Naive thymus-derived CD4-positive, alpha-beta T cell (primary cell): Measurements from ENCODE around the gene KIF12. TPM values are rescaled to one million over a fixed set of nuclear protein-coding genes. Genes with fewer than 3 reads are reported as not detected.
A peak's percentile ranks its signal among the peaks of the same experiment; 100 is the strongest.

Source experiments
- ATAC-seq: fragments of 150-1000 bp; cut with Tn5 transposase; 2 replicates; pipeline ENCODE4 v1.10.0; 2021; ENCODE audit warnings: mild to moderate bottlenecking, moderate library complexity
- CTCF ChIA-PET: fragments of 350-600 bp; sonication (Branson Sonifier 250); formaldehyde crosslinking; loops from one replicate; lab custom pipeline; 2021; ENCODE audit warnings: antibody characterized with exemption; lab: Charles Lee
- POLR2A ChIA-PET: fragments of 350-600 bp; sonication (Branson Sonifier 250); formaldehyde crosslinking; loops from one replicate; lab custom pipeline; 2021; ENCODE audit warnings: antibody characterized with exemption, inconsistent platforms; lab: Charles Lee
- DNase-seq, 9 donors: peaks; one replicate each; pipeline versions ENCODE4 v3.0.0 to v3.0.0-alpha.2; 2020 to 2022; ENCODE audit warnings: mixed read lengths in 1 of 9
- H3K27ac ChIP-seq: one replicate; pipeline ENCODE4 v1.7.0; 2013; ENCODE audit warnings: mild to moderate bottlenecking, low read depth, low read length, moderate library complexity
- H3K27me3 ChIP-seq, 2 donors: one replicate each; pipeline ENCODE4 v1.7.0; 2013; ENCODE audit warnings: low read length in 2 of 2, mild to moderate bottlenecking in 2 of 2, moderate library complexity in 2 of 2; ENCODE audit not compliant: control insufficient read depth in 2 of 2, insufficient read depth in 2 of 2
- H3K36me3 ChIP-seq, 3 experiments: 1 replicate in 2 of 3; 2 replicates in 1 of 3; pipeline ENCODE4 v1.7.0; 2013; ENCODE audit warnings: low read length in 3 of 3, mild to moderate bottlenecking in 3 of 3, moderate library complexity in 1 of 3; ENCODE audit not compliant: insufficient read depth in 3 of 3, control insufficient read depth in 2 of 3
- H3K4me1 ChIP-seq, 2 donors: one replicate each; pipeline ENCODE4 v1.7.0; 2013; ENCODE audit warnings: low read length in 2 of 2, mild to moderate bottlenecking in 2 of 2, moderate library complexity in 1 of 2; ENCODE audit not compliant: control insufficient read depth in 2 of 2, insufficient read depth in 2 of 2
- H3K4me3 ChIP-seq: 2 replicates; pipeline ENCODE4 v1.7.0; 2013; ENCODE audit warnings: mild to moderate bottlenecking, low read length
- H3K9me3 ChIP-seq, 3 experiments: 1 replicate in 2 of 3; 2 replicates in 1 of 3; pipeline ENCODE4 v1.7.0; 2013; ENCODE audit warnings: low read length in 3 of 3; ENCODE audit not compliant: control insufficient read depth in 2 of 3
- H3K27ac Mint-ChIP-seq, 9 donors: one replicate each; pipeline ENCODE4 v1.8.0; 2020 to 2022; ENCODE audit warnings: mixed read lengths in 9 of 9, mild to moderate bottlenecking in 8 of 9, moderate library complexity in 5 of 9, inconsistent platforms in 2 of 9
- H3K27me3 Mint-ChIP-seq, 5 donors: one replicate each; pipeline ENCODE4 v1.8.0; 2021 to 2022; ENCODE audit warnings: mixed read lengths in 5 of 5, mild to moderate bottlenecking in 1 of 5
- H3K36me3 Mint-ChIP-seq, 5 donors: one replicate each; pipeline ENCODE4 v1.8.0; 2020 to 2022; ENCODE audit warnings: mixed read lengths in 5 of 5, mild to moderate bottlenecking in 3 of 5, inconsistent platforms in 1 of 5
- H3K4me1 Mint-ChIP-seq, 7 donors: one replicate each; pipeline ENCODE4 v1.8.0; 2020 to 2022; ENCODE audit warnings: mixed read lengths in 7 of 7, mild to moderate bottlenecking in 3 of 7, inconsistent platforms in 1 of 7
- H3K4me3 Mint-ChIP-seq, 10 donors: one replicate each; pipeline ENCODE4 v1.8.0; 2020 to 2022; ENCODE audit warnings: mild to moderate bottlenecking in 10 of 10, mixed read lengths in 10 of 10, moderate library complexity in 6 of 10, inconsistent platforms in 2 of 10
- H3K9me3 Mint-ChIP-seq, 11 donors: one replicate each; pipeline ENCODE4 v1.8.0; 2020 to 2022; ENCODE audit warnings: mixed read lengths in 11 of 11, mild to moderate bottlenecking in 4 of 11, inconsistent platforms in 1 of 11, moderate library complexity in 1 of 11
- intact Hi-C, 2 donors: fragments of 100-400 bp; cut with micrococcal nuclease; formaldehyde crosslinking; loops; one replicate each; pipeline ENCODE4 v1.15.1; 2023
- polyA plus RNA-seq, 2 donors: library from polyadenylated mRNA; unstranded; fragments of 300-500 nt; fragmentation: Illumina TruSeq; gene quantifications; one replicate each; pipeline ENCODE4 v1.2.3, GENCODE V29; 2021
- total RNA-seq, 6 experiments: library from RNA in 5 of 6; stranded (reverse) in 5 of 6; gene quantifications; 1 replicate in 5 of 6; 2 replicates in 1 of 6; pipeline ENCODE4 v1.2.3 and lab custom pipeline; 2021 to 2026

KIF12 gene
- total and polyA plus RNA-seq, 7 experiments from 2014 or later, result not detected

GRCh38 chr9:114139071-114139470 lies 40.0 kb upstream of the KIF12 start:
- intact Hi-C loops, result no loop called here
- Mint-ChIP-seq H3K4me3 (no peak overlapping the region), H3K27me3 (peaks cover 0 to 19% (median 9%) of the 10 kb centered on the region in 5 donors), H3K27ac (no peak overlapping the region), H3K9me3 (no peaks in the 10 kb centered on the region), H3K36me3 (no peaks in the 10 kb centered on the region), H3K4me1 (no peaks in the 10 kb centered on the region)
- H3K4me1 ChIP-seq, result no peaks in the 10 kb centered on the region
- H3K9me3 ChIP-seq, result no peaks in the 10 kb centered on the region
- no peak overlapping the region for H3K4me3 ChIP-seq
- H3K36me3 ChIP-seq, result no peaks in the 10 kb centered on the region
- DNase-seq, result no peak
- CTCF ChIA-PET, result interaction anchor here (0.6 kb wide), 1 partner anchor 830 kb away, joined by 3 read pairs; no protein-coding TSS in a partner anchor
- no peak overlapping the region for H3K27ac ChIP-seq
- no peak for ATAC-seq
- POLR2A ChIA-PET, result no interaction called here
- no peaks in the 10 kb centered on the region for H3K27me3 ChIP-seq

GRCh38 chr9:114138552-114138971 lies 39.5 kb upstream of the KIF12 start:
- intact Hi-C loops, result no loop called here
- Mint-ChIP-seq H3K27me3 (peaks cover 0 to 16% (median 11%) of the 10 kb centered on the region in 5 donors), H3K27ac (no peak overlapping the region), H3K9me3 (peaks cover 0 to under 1% (median 0%) of the 10 kb centered on the region in 11 donors), H3K36me3 (no peaks in the 10 kb centered on the region), H3K4me1 (no peaks in the 10 kb centered on the region), H3K4me3 (no peak overlapping the region)
- no peak overlapping the region for H3K27ac ChIP-seq
- ChIA-PET CTCF (interaction anchor here (0.6 kb wide), 1 partner anchor 830 kb away, joined by 3 read pairs; no protein-coding TSS in a partner anchor), POLR2A (no interaction called here)
- no peak for DNase-seq
- no peaks in the 10 kb centered on the region for H3K4me1 ChIP-seq
- no peaks in the 10 kb centered on the region for H3K27me3 ChIP-seq
- H3K36me3 ChIP-seq, result no peaks in the 10 kb centered on the region
- ATAC-seq, result no peak
- H3K4me3 ChIP-seq, result no peak overlapping the region
- no peaks in the 10 kb centered on the region for H3K9me3 ChIP-seq

- Mint-ChIP-seq H3K4me3 (no peak overlapping the region), H3K9me3 (peaks cover 0 to 2% (median 0%) of the 10 kb centered on the region in 11 donors), H3K27me3 (peaks cover 0 to 13% (median 13%) of the 10 kb centered on the region in 5 donors), H3K27ac (peak overlapping the region in 1 of 9 donors; percentile 17), H3K4me1 (no peaks in the 10 kb centered on the region), H3K36me3 (no peaks in the 10 kb centered on the region)
- ChIA-PET POLR2A (no interaction called here), CTCF (no interaction called here)
- no peak overlapping the region for H3K27ac ChIP-seq
- ATAC-seq (no peak), DNase-seq (no peak)
- H3K27me3 ChIP-seq, result no peaks in the 10 kb centered on the region
- H3K4me3 ChIP-seq, result no peak overlapping the region
- H3K4me1 ChIP-seq, result no peaks in the 10 kb centered on the region
- intact Hi-C loops, result no loop called here
- H3K9me3 ChIP-seq, result no peaks in the 10 kb centered on the region
- no peaks in the 10 kb centered on the region for H3K36me3 ChIP-seq
Observed at GRCh38 chr9:114137831-114138230, 38.7 kb upstream of the KIF12 start.

DNA sequence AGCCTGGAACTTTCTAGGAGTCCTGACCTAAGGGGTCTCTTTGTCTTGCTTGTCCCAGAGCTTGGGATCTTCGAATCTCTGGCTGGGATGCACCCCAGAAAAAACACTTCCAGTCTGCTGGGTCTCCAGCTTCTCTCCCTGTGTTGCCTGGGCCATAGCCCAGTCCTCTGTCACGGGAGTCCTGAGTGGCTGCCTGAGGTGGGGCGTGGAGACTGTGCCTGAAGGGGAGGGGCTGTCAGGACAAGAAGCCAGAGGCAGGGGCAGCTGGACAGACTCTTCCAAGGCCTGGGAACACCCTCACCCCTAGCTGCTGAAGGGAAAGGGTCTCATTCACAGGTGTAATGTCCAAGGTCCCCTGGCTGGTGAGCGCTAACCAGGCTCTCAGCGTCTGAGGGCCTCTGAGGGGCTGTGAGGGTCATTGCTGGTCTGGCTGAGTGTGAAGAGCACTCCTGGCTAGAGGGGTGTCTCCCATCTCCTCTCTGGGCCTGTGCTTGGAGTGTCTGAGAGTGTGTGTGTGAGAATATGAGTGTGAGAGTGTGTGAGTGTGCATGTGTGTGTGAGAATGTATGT lies 35.8 kb upstream of the KIF12 start:
- Histone ChIP-seq H3K27me3 (no peaks in the 10 kb centered on the region), H3K27ac (no peak overlapping the region), H3K9me3 (no peaks in the 10 kb centered on the region), H3K4me3 (no peak overlapping the region), H3K36me3 (no peaks in the 10 kb centered on the region), H3K4me1 (no peaks in the 10 kb centered on the region)
- peaks cover 0 to 2% (median 0%) of the 10 kb centered on the region in 11 donors for H3K9me3 Mint-ChIP-seq
- intact Hi-C loops, result no loop called here
- no peak for DNase-seq
- no peak for ATAC-seq
- H3K27ac Mint-ChIP-seq, result no peak overlapping the region
- no peaks in the 10 kb centered on the region for H3K4me1 Mint-ChIP-seq
- no peak overlapping the region for H3K4me3 Mint-ChIP-seq
- H3K36me3 Mint-ChIP-seq, result no peaks in the 10 kb centered on the region
- CTCF ChIA-PET, result no interaction called here
- POLR2A ChIA-PET, result no interaction called here
- peaks cover 0 to 19% (median 12%) of the 10 kb centered on the region in 5 donors for H3K27me3 Mint-ChIP-seq

- Mint-ChIP-seq H3K36me3 (peaks cover 0 to 7% (median 0%) of the 10 kb centered on the region in 5 donors), H3K4me3 (no peak overlapping the region), H3K4me1 (no peaks in the 10 kb centered on the region), H3K27ac (no peak overlapping the region), H3K27me3 (peaks cover 8 to 29% (median 13%) of the 10 kb centered on the region in 5 donors), H3K9me3 (peaks cover 0 to 12% (median 7%) of the 10 kb centered on the region in 11 donors)
- ATAC-seq (no peak), DNase-seq (no peak)
- H3K4me3 ChIP-seq, result no peak overlapping the region
- H3K4me1 ChIP-seq, result no peaks in the 10 kb centered on the region
- no peak overlapping the region for H3K27ac ChIP-seq
- ChIA-PET CTCF (no interaction called here), POLR2A (no interaction called here)
- no peaks in the 10 kb centered on the region for H3K36me3 ChIP-seq
- no peaks in the 10 kb centered on the region for H3K27me3 ChIP-seq
- intact Hi-C loops, result no loop called here
- peaks cover 0 to 6% (median 0%) of the 10 kb centered on the region in 3 experiments for H3K9me3 ChIP-seq
Observed at GRCh38 chr9:114132550-114132918, 33.4 kb upstream of the KIF12 start.

DNA sequence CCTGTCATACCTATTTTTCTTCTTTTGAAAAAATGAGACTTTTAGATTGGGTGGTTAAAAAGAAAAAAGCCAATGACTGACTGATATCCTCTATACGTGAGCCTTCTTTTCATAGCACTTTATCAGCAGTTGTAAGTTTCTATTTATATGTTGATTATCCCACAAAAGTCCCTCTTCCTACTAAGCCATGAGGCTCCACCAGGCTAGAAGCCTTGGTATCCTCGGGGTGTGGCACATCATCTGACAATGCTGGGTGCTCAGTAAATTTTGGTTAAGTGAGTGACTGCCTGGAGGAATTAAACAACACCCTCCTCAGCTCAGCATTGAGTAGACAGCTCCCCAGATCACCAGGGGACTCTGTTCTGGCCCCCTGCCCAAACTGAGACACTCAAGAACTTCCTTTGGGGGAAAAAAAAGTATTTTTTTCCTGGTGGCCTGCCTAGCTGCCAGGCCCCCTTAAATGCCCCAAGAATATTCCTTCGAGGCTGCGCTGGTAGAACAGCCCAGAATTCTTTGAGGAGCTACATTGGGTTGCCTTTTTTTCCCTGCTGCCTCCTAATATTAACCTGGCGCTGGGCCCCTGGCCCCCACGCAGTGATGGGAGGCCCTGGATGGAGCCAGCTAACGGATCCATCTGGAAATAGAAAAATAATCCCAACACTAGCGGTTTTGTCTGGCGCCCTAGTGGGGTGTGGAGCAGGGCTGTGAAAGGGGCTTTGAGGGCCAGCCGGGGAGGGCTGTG lies 32.9 kb upstream of the KIF12 start:
- no peak overlapping the region for H3K27ac Mint-ChIP-seq
- intact Hi-C loops, result no loop called here
- peaks cover 10 to 29% (median 17%) of the 10 kb centered on the region in 5 donors for H3K27me3 Mint-ChIP-seq

More for the DNA sequence above, 32.9 kb upstream of the KIF12 start:
- Histone ChIP-seq H3K9me3 (peaks cover 0 to 11% (median 0%) of the 10 kb centered on the region in 3 experiments), H3K4me1 (no peaks in the 10 kb centered on the region), H3K36me3 (no peaks in the 10 kb centered on the region), H3K27me3 (no peaks in the 10 kb centered on the region), H3K27ac (no peak overlapping the region), H3K4me3 (no peak overlapping the region)
- H3K4me1 Mint-ChIP-seq, result no peaks in the 10 kb centered on the region
- ChIA-PET POLR2A (no interaction called here), CTCF (no interaction called here)
- no peak overlapping the region for H3K4me3 Mint-ChIP-seq
- H3K9me3 Mint-ChIP-seq, result peaks cover 0 to 14% (median 10%) of the 10 kb centered on the region in 11 donors
- no peak for ATAC-seq
- no peak for DNase-seq
- H3K36me3 Mint-ChIP-seq, result peaks cover 0 to 7% (median 0%) of the 10 kb centered on the region in 5 donors
